Endothelial cell of umbilical vein (primary cell): ENCODE results near the gene PARP12.

ENCODE experiments used
- MAX ChIP-seq: IDR thresholded peaks from 2 replicates; pipeline ENCODE4 v1.6.1; 2011; ENCODE audit not compliant: insufficient read depth, insufficient read length
- POLR2AphosphoS5 ChIP-seq: IDR thresholded peaks from 2 replicates; pipeline ENCODE4 v1.6.1; 2012; ENCODE audit warnings: low read depth, mild to moderate bottlenecking, control low read depth, low read length, moderate library complexity; ENCODE audit not compliant: insufficient read depth

GRCh38 chr7:140035400-140036223, 27.1 kb downstream of the PARP12 start:
- no peak for TF ChIP-seq MAX
- TF ChIP-seq POLR2AphosphoS5, result no peak
